ENCODE results near the gene ORC3. TPM values are rescaled to one million over a fixed set of nuclear protein-coding genes. Genes with fewer than 3 reads are reported as not detected.
"Not testable (repeated sequence)": the region's sequence is repeated elsewhere in the genome, so short reads cannot be mapped to it uniquely, and the experiment has no call there.

Gene ORC3
- total RNA-seq, 1 experiment from 2014 or later = 32.7 TPM

DNA sequence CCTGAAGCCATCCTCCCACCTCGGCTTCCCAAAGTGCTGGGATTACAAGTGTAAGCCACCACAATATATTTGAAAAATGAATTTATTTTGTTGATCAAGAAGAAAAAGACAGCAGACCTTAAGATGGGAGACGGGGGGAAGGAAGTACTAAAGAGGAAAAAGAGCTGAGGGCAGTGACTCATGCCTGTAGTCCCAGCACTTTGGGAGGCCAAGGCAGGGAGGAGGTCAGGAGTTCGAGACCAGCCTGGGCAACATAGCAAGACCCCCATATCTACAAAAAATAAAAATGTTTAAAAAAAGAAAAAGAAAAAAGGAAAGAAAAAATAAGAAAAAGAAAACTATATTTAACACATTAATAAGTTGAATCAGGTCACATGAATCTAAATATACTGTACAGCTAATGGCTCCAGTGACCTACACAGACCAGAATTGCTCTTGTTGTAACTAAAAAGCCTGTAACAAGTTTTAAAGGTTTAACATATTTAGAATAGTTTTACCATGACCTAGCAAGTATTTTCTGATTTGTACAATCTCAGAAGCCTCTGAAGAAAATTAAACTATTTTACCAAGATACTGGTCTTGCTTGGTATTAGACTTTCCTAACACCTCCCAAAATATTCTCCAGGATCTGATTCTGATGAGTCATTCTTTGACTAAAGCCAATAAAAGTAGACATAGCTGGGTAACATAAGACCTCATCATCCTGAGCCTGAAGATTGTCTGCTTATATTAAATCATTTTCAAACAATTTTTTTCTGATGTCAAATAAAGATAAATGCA is 116.4 kb downstream of the ORC3 start:
- BruUV-seq (replicated peaks) = no TSS peak
- no peak for DNase-seq
- peaks cover 19% of the 10 kb centered on the region for H3K4me1 Mint-ChIP-seq (ENCODE audit: low read depth, unreplicated experiment)
- H3K36me3 Mint-ChIP-seq (ENCODE audit: insufficient read depth, unreplicated experiment) = peaks cover 12% of the 10 kb centered on the region
- intact Hi-C loops (cut with micrococcal nuclease; ENCODE audit: unreplicated experiment) = no loop called here
- H3K4me3 Mint-ChIP-seq (ENCODE audit: low read depth, unreplicated experiment) = no peak overlapping the region
- no peaks in the 10 kb centered on the region for H3K27me3 Mint-ChIP-seq (ENCODE audit: unreplicated experiment)
- no peaks in the 10 kb centered on the region for H3K9me3 Mint-ChIP-seq (ENCODE audit: low read depth, unreplicated experiment)
- H3K27ac Mint-ChIP-seq (ENCODE audit: unreplicated experiment) = no peak overlapping the region
- TF ChIP-seq, protein P1, sequence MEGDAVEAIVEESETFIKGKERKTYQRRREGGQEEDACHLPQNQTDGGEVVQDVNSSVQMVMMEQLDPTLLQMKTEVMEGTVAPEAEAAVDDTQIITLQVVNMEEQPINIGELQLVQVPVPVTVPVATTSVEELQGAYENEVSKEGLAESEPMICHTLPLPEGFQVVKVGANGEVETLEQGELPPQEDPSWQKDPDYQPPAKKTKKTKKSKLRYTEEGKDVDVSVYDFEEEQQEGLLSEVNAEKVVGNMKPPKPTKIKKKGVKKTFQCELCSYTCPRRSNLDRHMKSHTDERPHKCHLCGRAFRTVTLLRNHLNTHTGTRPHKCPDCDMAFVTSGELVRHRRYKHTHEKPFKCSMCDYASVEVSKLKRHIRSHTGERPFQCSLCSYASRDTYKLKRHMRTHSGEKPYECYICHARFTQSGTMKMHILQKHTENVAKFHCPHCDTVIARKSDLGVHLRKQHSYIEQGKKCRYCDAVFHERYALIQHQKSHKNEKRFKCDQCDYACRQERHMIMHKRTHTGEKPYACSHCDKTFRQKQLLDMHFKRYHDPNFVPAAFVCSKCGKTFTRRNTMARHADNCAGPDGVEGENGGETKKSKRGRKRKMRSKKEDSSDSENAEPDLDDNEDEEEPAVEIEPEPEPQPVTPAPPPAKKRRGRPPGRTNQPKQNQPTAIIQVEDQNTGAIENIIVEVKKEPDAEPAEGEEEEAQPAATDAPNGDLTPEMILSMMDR (IDR thresholded peaks at IDR 0.05; ENCODE audit: unreplicated experiment) = no peak
- CTCF ChIA-PET = interaction anchor here (0.7 kb wide), 1 partner anchor 26 kb away, joined by 3 read pairs; no protein-coding TSS in a partner anchor

DNA sequence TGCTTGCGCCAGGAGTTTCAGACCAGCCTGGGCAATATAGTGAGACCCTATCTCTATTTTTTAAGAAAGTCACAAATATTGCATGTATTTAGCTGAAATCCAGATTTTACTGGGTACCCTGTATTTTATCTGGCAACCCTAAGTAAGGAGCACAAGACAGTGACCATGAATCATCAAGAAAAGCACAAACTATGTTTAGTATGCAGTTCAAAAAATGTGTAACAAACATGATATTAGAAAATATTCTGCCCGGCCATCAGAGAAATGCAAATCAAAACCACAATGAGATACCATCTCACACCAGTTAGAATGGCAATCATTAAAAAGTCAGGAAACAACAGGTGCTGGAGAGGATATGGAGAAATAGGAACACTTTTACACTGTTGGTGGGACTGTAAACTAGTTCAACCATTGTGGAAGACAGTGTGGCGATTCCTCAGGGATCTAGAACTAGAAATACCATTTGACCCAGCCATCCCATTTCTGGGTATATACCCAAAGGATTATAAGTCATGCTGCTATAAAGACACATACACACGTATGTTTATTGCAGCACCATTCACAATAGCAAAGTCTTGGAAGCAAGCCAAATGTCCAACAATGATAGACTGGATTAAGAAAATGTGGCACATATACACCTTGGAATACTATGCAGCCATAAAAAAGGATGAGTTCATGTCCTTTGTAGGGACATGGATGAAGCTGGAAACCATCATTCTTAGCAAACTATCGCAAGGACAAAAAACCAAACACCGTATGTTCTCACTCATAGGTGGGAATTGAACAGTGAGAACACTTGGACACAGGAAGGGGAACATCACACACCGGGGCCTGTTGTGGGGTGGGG is 118.9 kb downstream of the ORC3 start:
- BruUV-seq (replicated peaks); H3K36me3 Mint-ChIP-seq (ENCODE audit: insufficient read depth, unreplicated experiment); H3K27me3 Mint-ChIP-seq (ENCODE audit: unreplicated experiment); intact Hi-C loops (cut with micrococcal nuclease; ENCODE audit: unreplicated experiment); H3K4me3 Mint-ChIP-seq (ENCODE audit: low read depth, unreplicated experiment); DNase-seq; H3K9me3 Mint-ChIP-seq (ENCODE audit: low read depth, unreplicated experiment); H3K27ac Mint-ChIP-seq (ENCODE audit: unreplicated experiment): not testable (repeated sequence)
- CTCF ChIA-PET = interaction anchor here (0.6 kb wide), 1 partner anchor 1113 kb away, joined by 3 read pairs; no protein-coding TSS in a partner anchor
- peaks cover 11% of the 10 kb centered on the region for H3K4me1 Mint-ChIP-seq (ENCODE audit: low read depth, unreplicated experiment)

DNA sequence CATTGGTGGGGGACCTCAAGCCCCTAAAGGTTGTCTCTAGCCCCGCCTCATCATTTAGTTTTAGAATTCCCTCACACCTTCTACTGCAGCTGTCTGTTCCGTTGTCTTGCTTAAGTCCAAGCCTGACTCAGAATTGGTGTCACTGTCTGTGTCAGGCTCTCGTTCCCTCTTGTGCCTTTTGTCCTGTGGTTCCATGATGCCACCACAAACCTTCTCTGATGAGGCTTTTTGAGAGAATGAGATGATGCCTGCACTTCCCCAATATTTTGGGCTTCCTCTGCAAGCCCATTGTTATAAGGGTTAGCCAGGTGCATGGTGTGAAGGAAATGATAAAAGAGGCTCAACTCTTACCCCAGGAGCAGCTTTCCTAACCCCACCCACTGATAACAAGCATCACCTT is 120.2 kb downstream of the ORC3 start:
- no TSS peak for BruUV-seq (replicated peaks)

DNA sequence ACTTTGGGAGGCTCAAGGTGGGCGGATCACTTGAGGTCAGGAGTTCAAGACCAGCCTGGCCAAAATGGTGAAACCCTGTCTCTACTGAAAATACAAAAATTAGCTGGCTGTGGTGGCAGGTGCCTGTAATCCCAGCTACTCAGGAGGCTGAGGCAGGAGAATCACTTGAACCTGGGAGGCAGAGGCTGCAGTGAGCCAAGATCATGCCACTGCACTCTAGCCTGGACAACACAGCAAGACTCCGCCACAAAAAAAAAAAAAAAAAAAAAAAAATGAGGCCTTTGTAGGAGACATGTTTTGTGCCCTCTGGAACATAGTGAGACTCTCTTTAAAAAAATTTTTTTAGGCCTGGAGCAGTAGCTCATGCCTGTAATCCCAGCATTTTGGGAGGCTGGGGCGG is 122.8 kb downstream of the ORC3 start:
- H3K4me1 Mint-ChIP-seq (ENCODE audit: low read depth, unreplicated experiment); BruUV-seq (replicated peaks); CTCF ChIA-PET; H3K4me3 Mint-ChIP-seq (ENCODE audit: low read depth, unreplicated experiment); H3K27ac Mint-ChIP-seq (ENCODE audit: unreplicated experiment); intact Hi-C loops (cut with micrococcal nuclease; ENCODE audit: unreplicated experiment); DNase-seq; H3K27me3 Mint-ChIP-seq (ENCODE audit: unreplicated experiment); H3K36me3 Mint-ChIP-seq (ENCODE audit: insufficient read depth, unreplicated experiment); H3K9me3 Mint-ChIP-seq (ENCODE audit: low read depth, unreplicated experiment): not testable (repeated sequence)

More for the DNA sequence above, 120.2 kb downstream of the ORC3 start:
- no peaks in the 10 kb centered on the region for H3K36me3 Mint-ChIP-seq (ENCODE audit: insufficient read depth, unreplicated experiment)
- no peaks in the 10 kb centered on the region for H3K27me3 Mint-ChIP-seq (ENCODE audit: unreplicated experiment)
- H3K4me1 Mint-ChIP-seq (ENCODE audit: low read depth, unreplicated experiment) = peaks cover 9% of the 10 kb centered on the region
- no peaks in the 10 kb centered on the region for H3K9me3 Mint-ChIP-seq (ENCODE audit: low read depth, unreplicated experiment)
- intact Hi-C loops (cut with micrococcal nuclease; ENCODE audit: unreplicated experiment) = no loop called here
- H3K27ac Mint-ChIP-seq (ENCODE audit: unreplicated experiment) = no peak overlapping the region
- no peak for DNase-seq
- no peak overlapping the region for H3K4me3 Mint-ChIP-seq (ENCODE audit: low read depth, unreplicated experiment)
- CTCF ChIA-PET = no interaction called here
- TF ChIP-seq, protein P1 (IDR thresholded peaks at IDR 0.05; ENCODE audit: unreplicated experiment) = no peak

DNA sequence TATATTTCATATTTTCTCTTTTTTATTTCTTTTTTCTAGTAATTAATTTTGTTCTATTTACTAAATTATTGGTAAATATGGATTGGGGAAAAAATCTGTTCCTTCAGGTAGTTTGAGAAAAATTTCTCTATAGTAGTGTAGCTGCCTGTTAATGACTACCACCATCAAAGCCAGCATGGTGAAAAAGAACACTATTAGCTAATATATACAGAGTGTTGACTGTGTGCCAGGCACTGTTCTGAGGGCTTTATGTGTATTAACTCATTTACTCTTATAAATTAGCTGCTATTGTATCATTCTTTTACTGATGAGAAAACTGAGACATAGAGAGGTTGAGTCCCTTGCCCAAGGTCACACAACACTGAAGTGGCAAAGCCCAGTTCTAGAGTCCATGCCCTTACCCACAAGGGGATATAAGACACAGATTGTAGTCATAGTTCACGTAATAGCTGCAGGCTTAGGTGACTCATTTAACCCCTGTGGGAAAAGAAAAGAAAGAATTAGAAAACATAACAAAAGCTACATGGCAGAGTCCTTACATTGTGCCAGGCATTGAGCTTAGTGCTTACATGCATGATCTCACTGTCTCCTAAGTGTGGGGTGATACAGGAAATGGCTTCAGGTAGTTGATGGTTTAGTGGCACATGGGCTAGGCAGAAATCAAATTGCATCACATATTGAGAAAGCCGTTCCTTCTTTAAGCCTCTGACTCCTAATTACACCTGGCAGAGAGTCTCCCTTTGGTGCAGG is 124.3 kb downstream of the ORC3 start:
- intact Hi-C loops (cut with micrococcal nuclease; ENCODE audit: unreplicated experiment) = no loop called here
- no peak for DNase-seq
- no peak overlapping the region for H3K4me3 Mint-ChIP-seq (ENCODE audit: low read depth, unreplicated experiment)
- no peak overlapping the region for H3K27ac Mint-ChIP-seq (ENCODE audit: unreplicated experiment)
- TF ChIP-seq, protein P1 (IDR thresholded peaks at IDR 0.05; ENCODE audit: unreplicated experiment) = no peak
- H3K36me3 Mint-ChIP-seq (ENCODE audit: insufficient read depth, unreplicated experiment) = no peaks in the 10 kb centered on the region
- H3K4me1 Mint-ChIP-seq (ENCODE audit: low read depth, unreplicated experiment) = no peaks in the 10 kb centered on the region
- BruUV-seq (replicated peaks) = no TSS peak
- CTCF ChIA-PET = interaction anchor here (1.3 kb wide), 1 partner anchor 9 kb away, joined by 3 read pairs; no protein-coding TSS in a partner anchor
- H3K9me3 Mint-ChIP-seq (ENCODE audit: low read depth, unreplicated experiment) = no peaks in the 10 kb centered on the region
- no peaks in the 10 kb centered on the region for H3K27me3 Mint-ChIP-seq (ENCODE audit: unreplicated experiment)
